ENCODE data around the gene FASN.

The FASN gene

DNA sequence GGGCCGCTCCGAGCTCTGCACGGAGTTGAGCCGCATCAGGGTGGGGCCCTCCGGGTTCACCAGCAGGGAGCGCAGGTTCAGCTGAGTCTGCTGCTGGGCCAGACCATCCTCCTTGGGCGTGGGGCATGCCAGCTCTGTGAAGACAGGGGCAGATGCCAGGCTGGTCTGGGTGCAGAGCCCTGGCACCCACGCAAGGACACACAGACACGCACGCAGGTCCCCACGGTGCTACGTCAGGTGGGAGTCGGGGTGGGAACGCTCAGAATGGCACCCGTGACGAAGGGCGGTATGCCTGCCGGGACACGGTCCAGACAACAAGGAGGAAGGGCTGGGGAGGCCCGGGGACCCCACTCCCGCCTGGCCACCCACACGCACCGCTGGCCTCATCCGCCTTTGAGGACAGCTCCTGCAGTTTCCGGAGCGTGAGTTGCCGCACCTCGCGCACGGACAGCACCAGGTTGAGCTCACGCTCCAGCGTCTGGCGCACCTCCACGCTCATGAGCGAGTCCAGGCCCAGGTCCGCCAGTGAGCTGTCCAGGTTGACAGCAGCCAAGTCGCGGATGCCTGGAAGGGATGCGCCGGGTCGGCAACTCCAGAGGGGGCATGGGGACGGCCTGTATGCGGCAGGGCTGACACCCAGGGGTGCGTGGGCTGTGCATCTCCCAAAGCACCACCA is 17.1 kb downstream of the FASN start:
- TF ChIP-seq, protein P1, sequence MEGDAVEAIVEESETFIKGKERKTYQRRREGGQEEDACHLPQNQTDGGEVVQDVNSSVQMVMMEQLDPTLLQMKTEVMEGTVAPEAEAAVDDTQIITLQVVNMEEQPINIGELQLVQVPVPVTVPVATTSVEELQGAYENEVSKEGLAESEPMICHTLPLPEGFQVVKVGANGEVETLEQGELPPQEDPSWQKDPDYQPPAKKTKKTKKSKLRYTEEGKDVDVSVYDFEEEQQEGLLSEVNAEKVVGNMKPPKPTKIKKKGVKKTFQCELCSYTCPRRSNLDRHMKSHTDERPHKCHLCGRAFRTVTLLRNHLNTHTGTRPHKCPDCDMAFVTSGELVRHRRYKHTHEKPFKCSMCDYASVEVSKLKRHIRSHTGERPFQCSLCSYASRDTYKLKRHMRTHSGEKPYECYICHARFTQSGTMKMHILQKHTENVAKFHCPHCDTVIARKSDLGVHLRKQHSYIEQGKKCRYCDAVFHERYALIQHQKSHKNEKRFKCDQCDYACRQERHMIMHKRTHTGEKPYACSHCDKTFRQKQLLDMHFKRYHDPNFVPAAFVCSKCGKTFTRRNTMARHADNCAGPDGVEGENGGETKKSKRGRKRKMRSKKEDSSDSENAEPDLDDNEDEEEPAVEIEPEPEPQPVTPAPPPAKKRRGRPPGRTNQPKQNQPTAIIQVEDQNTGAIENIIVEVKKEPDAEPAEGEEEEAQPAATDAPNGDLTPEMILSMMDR (IDR thresholded peaks at IDR 0.05; ENCODE audit: extremely low read depth, insufficient read depth, missing control alignments), result no peak
- in situ Hi-C loops (cut with MboI; ENCODE audit: low pct_unique_long_range_greater_than_20kb, low sequenced_read_pairs, unreplicated experiment), result no loop called here

DNA sequence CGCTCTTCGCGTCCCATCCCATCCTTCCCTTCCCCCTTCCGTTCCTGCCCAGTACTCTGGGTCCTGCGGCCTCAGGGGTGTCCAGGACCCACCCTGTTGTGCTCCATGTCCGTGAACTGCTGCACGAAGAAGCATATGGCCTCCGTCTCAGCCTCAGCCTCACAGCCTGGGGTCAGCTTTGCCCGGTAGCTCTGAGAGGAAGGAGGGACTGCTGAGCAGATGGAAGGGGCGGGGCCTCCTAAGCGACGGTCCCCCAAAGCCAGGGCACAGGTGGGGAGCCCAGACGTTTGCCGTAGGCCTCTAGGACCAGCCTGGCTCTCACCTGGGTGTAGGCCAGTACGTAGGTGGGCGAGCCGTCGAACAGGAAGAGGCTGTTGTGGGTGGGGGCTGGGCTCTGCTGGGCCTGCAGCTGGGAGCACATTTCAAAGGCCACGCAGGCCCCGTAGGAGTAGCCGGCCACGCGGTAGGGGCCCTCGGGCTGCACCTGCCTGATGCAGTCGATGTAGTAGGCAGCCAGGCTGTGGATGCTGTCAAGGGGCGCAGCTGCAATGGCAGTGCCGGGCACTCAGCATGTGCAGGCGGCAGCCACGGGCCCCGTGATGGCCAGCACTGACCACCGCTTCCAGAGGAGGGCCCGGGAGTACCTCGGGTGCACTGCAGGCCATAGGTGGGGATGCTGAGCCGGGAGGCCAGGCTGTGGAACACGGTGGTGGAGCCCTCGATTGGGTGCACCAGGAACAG is 17.8 kb downstream of the FASN start:
- in situ Hi-C loops (cut with MboI; ENCODE audit: low pct_unique_long_range_greater_than_20kb, low sequenced_read_pairs, unreplicated experiment), result no loop called here
- DNase-seq (ENCODE audit: low spot score), result no peak
- TF ChIP-seq, protein P1 (IDR thresholded peaks at IDR 0.05; ENCODE audit: extremely low read depth, insufficient read depth, missing control alignments), result no peak

More for the DNA sequence above, 17.1 kb downstream of the FASN start:
- no peak for DNase-seq (ENCODE audit: low spot score)

DNA sequence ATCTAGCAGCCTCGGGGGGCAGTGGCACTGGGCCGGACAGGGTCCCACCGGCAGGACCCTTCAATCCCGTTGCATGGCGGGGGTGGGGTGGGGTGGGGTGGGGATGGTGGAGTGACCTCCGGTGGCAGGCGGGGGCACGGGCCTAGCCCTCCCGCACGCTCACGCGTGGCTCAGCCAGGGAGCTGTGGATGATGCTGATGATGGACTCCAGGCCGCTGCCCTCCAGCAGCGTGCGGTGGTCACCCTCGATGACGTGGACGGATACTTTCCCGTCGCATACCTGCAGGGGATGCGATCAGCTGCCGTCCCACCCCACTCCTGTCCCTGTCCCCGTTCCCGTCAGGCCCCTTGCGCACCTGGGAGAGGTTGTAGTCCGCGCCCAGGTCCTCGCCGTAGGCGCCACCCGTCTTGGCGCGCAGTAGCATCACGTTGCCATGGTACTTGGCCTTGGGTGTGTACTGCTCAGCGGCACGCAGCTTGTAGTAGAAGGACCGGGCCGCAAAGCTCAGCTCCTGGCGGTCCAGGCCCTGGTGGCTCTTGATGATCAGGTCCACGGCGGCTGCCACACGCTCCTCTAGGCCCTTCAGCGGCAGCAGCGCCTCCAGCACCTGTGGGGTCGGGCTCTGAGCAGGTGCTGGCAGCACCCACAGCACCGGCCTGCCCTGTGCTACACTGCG is 18.9 kb downstream of the FASN start:
- TF ChIP-seq, protein P1 (IDR thresholded peaks at IDR 0.05; ENCODE audit: extremely low read depth, insufficient read depth, missing control alignments), result no peak
- no peak for DNase-seq (ENCODE audit: low spot score)

DNA sequence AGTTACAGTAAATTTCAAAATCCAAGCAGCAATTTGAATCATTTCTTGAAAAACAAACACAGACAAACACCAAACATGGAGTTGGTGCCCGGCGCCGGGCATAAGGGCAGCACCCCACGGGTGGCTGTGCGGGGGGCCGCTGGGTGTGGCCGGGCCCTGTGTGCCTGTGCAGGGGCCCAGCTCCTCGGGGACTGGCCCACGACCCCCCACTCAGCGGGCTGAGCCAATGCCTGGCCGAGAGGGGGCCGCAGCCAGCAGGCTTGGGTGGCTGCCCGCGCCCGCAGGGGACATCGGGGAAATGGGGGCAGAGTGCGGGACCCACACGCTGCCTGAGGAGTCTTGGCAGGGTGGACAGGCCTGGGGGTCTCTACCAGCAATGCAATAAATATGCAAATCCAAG is 19.6 kb downstream of the FASN start:
- no peak for DNase-seq (ENCODE audit: low spot score)
- in situ Hi-C loops (cut with MboI; ENCODE audit: low pct_unique_long_range_greater_than_20kb, low sequenced_read_pairs, unreplicated experiment), result no loop called here
- TF ChIP-seq, protein P1 (IDR thresholded peaks at IDR 0.05; ENCODE audit: extremely low read depth, insufficient read depth, missing control alignments), result no peak

More for the DNA sequence above, 18.9 kb downstream of the FASN start:
- in situ Hi-C loops (cut with MboI; ENCODE audit: low pct_unique_long_range_greater_than_20kb, low sequenced_read_pairs, unreplicated experiment), result no loop called here

DNA sequence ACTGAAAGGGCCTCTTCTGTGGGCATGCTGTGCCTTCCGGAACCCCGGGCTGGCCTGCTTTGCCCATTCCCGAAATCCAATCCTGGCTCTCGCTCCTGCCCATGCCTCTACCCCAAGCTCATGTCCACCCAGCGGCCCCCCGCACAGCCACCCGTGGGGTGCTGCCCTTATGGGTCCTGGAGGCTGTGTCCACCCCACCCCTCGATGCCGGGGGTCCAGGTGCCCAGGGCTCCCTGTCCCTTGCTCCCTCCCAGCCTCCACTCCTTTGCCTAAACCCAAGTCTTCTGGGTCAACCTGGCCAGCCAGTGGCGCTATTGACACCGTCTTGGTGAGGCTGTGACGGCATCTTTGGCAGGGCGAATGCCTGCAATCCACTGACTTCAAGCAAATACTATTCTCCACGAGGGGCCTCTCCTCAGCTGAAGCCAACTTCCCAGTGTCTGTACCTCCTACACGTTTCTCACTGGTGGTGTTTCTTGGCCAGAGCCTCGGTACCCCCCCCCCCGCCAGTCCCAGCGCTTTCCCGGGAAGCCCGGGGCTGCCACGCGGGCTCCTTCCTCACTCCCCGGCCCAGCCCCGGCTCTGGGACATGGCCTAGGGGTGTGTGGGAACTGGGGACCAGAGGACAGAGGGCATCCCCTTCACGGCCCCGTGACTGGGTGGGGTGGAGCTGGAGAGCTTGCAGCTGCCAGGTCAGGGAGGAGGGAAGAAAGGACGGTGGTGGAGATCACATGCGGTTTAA is 20.2 kb downstream of the FASN start:
- DNase-seq (ENCODE audit: low spot score), result no peak
- TF ChIP-seq, protein P1 (IDR thresholded peaks at IDR 0.05; ENCODE audit: extremely low read depth, insufficient read depth, missing control alignments), result no peak
- in situ Hi-C loops (cut with MboI; ENCODE audit: low pct_unique_long_range_greater_than_20kb, low sequenced_read_pairs, unreplicated experiment), result no loop called here

All from GM13977 (cell line).